T47D (cell line): ENCODE data around the gene LSM10.

Source experiments
- DNase-seq, 2 experiments: peaks; one replicate each; pipeline versions ENCODE4 v3.0.0 to v3.0.0-alpha.2; 2011 to 2012; ENCODE audit warnings: low read depth in 1 of 2, low spot score in 1 of 2
- JUND ChIP-seq: IDR thresholded peaks from 2 replicates; pipeline ENCODE4 v1.6.1; 2012; ENCODE audit warnings: low read depth
- in situ Hi-C: cut with HindIII; loops from 2 replicates; pipeline ENCODE4 v1.10.0; 2016; ENCODE audit warnings: low sequenced_read_pairs, low pct_unique_long_range_greater_than_20kb

The LSM10 gene

GRCh38 chr1:36386265-36387140 lies 11.2 kb downstream of the LSM10 start:
- peak; percentile 59; the same call in 1 of the 2 replicates for TF ChIP-seq JUND

GRCh38 chr1:36385410-36386264 lies 12.1 kb downstream of the LSM10 start, which contains the start of gene STK40:
Gene STK40 (minus strand): TSS chr1:36385924. CDS start chr1:36361332, 24,592 bp downstream.
- DNase-seq: peak; percentile 77 to 98
- no peak for TF ChIP-seq JUND
- in situ Hi-C loops: no loop called here

More at GRCh38 chr1:36386265-36387140, 11.2 kb downstream of the LSM10 start:
- peak; percentile 60 to 94 for DNase-seq
- in situ Hi-C loops: no loop called here

GRCh38 chr1:36384542-36385409 lies 12.9 kb downstream of the LSM10 start:
- no peak for TF ChIP-seq JUND
- in situ Hi-C loops: no loop called here
- DNase-seq: peak; percentile 49 to 88

- no peak for DNase-seq
- in situ Hi-C loops: no loop called here
- no peak for TF ChIP-seq JUND
Observed at GRCh38 chr1:36383240-36383639, 14.5 kb downstream of the LSM10 start.

DNA sequence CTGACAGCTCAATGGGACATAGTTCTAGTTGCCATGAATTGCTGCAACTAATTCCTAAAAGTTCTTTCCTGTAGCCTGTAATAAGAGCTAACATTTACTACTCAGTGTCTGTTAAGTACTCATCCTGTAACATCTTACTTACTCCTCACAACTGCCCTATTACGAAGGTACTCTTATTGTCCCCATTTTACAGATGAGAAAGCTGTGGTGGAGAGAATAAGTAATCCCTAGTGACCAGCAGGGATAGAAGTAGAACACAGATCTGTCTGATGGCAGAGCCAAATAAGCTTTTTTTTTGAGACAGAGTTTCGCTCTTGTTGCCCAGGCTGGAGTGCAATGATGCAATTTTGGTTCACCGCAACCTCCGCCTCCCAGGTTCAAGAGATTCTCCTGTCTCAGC lies 15.0 kb downstream of the LSM10 start:
- no peak for TF ChIP-seq JUND
- in situ Hi-C loops: no loop called here
- DNase-seq: no peak

GRCh38 chr1:36382231-36382630 lies 15.5 kb downstream of the LSM10 start:
- TF ChIP-seq JUND: no peak
- no peak for DNase-seq
- in situ Hi-C loops: no loop called here

GRCh38 chr1:36381405-36381804 lies 16.3 kb downstream of the LSM10 start:
- no peak for TF ChIP-seq JUND
- in situ Hi-C loops: no loop called here

DNA sequence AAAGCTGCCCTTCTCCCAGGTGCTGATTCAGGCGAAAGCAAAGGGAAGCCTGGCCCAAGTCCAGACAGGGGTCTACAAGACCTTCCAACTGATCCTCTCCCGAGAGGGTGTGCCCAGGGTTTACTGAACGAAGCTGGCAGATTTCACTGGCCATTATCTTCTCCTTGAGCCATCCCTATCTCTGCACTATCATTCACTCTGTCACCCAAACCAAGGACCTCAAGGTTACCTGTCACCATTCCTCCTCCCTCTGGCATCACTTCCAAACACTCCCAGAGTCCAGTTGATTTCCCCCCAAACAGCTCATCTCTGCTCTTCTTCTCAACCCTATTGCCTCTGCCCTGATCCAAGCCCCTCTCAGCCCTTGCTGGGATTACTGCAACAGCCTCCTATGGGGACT lies 16.9 kb downstream of the LSM10 start:
- in situ Hi-C loops: no loop called here
- no peak for TF ChIP-seq JUND
- no peak for DNase-seq

More at GRCh38 chr1:36381405-36381804, 16.3 kb downstream of the LSM10 start:
- DNase-seq: no peak

GRCh38 chr1:36380143-36380619 lies 17.5 kb downstream of the LSM10 start:
- TF ChIP-seq JUND: no peak
- in situ Hi-C loops: no loop called here

GRCh38 chr1:36377791-36378492 lies 19.8 kb downstream of the LSM10 start:
- no peak for DNase-seq
- in situ Hi-C loops: no loop called here
- no peak for TF ChIP-seq JUND

More at GRCh38 chr1:36380143-36380619, 17.5 kb downstream of the LSM10 start:
- DNase-seq: no peak

GRCh38 chr1:36372617-36373016 lies 25.1 kb downstream of the LSM10 start:
- in situ Hi-C loops: no loop called here
- no peak for TF ChIP-seq JUND
- DNase-seq: no peak
